ENCODE results near the gene RET. TPM values are rescaled to one million over a fixed set of nuclear protein-coding genes. Genes with fewer than 3 reads are reported as not detected.
A peak's percentile ranks its signal among the peaks of the same experiment; 100 is the strongest.
"Not testable (repeated sequence)": the region's sequence is repeated elsewhere in the genome, so short reads cannot be mapped to it uniquely, and the experiment has no call there.

Gene RET
- polyA plus RNA-seq, 4 donors = 2.4 to 29.4 (median 22.5) TPM

- no peak for DNase-seq (ENCODE audit: low read depth in 4 of 4, low spot score in 3 of 4)
Measured at GRCh38 chr10:43131906-43132305, 55.0 kb downstream of the RET start.

GRCh38 chr10:43132867-43133787 is 56.3 kb downstream of the RET start:
- no peak for DNase-seq (ENCODE audit: low read depth in 4 of 4, low spot score in 3 of 4)

- DNase-seq (ENCODE audit: low read depth in 4 of 4, low spot score in 3 of 4) = no peak
Measured at GRCh38 chr10:43134126-43134905, 57.4 kb downstream of the RET start.

GRCh38 chr10:43135064-43135463 is 58.2 kb downstream of the RET start:
- no peak for DNase-seq (ENCODE audit: low read depth in 4 of 4, low spot score in 3 of 4)

- no peak for DNase-seq (ENCODE audit: low read depth in 4 of 4, low spot score in 3 of 4)
Measured at GRCh38 chr10:43135656-43136055, 58.8 kb downstream of the RET start.

- DNase-seq (ENCODE audit: low read depth in 4 of 4, low spot score in 3 of 4) = no peak
Measured at GRCh38 chr10:43136432-43136831, 59.6 kb downstream of the RET start.

- no peak for DNase-seq (ENCODE audit: low read depth in 4 of 4, low spot score in 3 of 4)
Measured at GRCh38 chr10:43136995-43137716, 60.3 kb downstream of the RET start.

- peak in 3 of 4 donors; percentile 45 to 52 (median 47) for DNase-seq (ENCODE audit: low read depth in 4 of 4, low spot score in 3 of 4)
Measured at GRCh38 chr10:43137717-43138020, 60.8 kb downstream of the RET start.

- DNase-seq (ENCODE audit: low read depth in 4 of 4, low spot score in 3 of 4) = peak; percentile 66 to 83 (median 76)
Measured at GRCh38 chr10:43138021-43138756, 61.3 kb downstream of the RET start, which contains the start of gene CSGALNACT2. CSGALNACT2 (plus strand) TSS chr10:43138445; CDS start chr10:43155150, 16,705 bp downstream.

- peak in 1 of 4 donors; percentile 5 for DNase-seq (ENCODE audit: low read depth in 4 of 4, low spot score in 3 of 4)
Measured at GRCh38 chr10:43138757-43139241, 61.9 kb downstream of the RET start.

GRCh38 chr10:43141421-43141820 is 64.6 kb downstream of the RET start:
- no peak for DNase-seq (ENCODE audit: low read depth in 4 of 4, low spot score in 3 of 4)

GRCh38 chr10:43145311-43145710 is 68.4 kb downstream of the RET start:
- no peak for DNase-seq (ENCODE audit: low read depth in 4 of 4, low spot score in 3 of 4)

- not testable (repeated sequence) for DNase-seq (ENCODE audit: low read depth in 4 of 4, low spot score in 3 of 4)
Measured at GRCh38 chr10:43145936-43146335, 69.1 kb downstream of the RET start.

- no peak for DNase-seq (ENCODE audit: low read depth in 4 of 4, low spot score in 3 of 4)
Measured at GRCh38 chr10:43151371-43151770, 74.5 kb downstream of the RET start.

- DNase-seq (ENCODE audit: low read depth in 4 of 4, low spot score in 3 of 4) = no peak
Measured at GRCh38 chr10:43153901-43154300, 77.0 kb downstream of the RET start.

- no peak for DNase-seq (ENCODE audit: low read depth in 4 of 4, low spot score in 3 of 4)
Measured at GRCh38 chr10:43155221-43155620, 78.4 kb downstream of the RET start.

GRCh38 chr10:43155741-43156140 is 78.9 kb downstream of the RET start:
- no peak for DNase-seq (ENCODE audit: low read depth in 4 of 4, low spot score in 3 of 4)

- DNase-seq (ENCODE audit: low read depth in 4 of 4, low spot score in 3 of 4) = no peak
Measured at GRCh38 chr10:43156590-43157341, 79.9 kb downstream of the RET start.

- DNase-seq (ENCODE audit: low read depth in 4 of 4, low spot score in 3 of 4) = no peak
Measured at GRCh38 chr10:43158636-43159035, 81.8 kb downstream of the RET start.
